GM12878 (cell line): Measurements from ENCODE around the gene OR6K3. TPM values are rescaled to one million over a fixed set of nuclear protein-coding genes. Genes with fewer than 3 reads are reported as not detected.

Source experiments
- CUX1 ChIP-seq: IDR thresholded peaks from 2 replicates; pipeline ENCODE4 v1.6.1; 2012; ENCODE audit warnings: improper control_type of control experiment, low read depth, low read length; ENCODE audit not compliant: insufficient replicate concordance
- KAT2A ChIP-seq: conservative IDR thresholded peaks from 2 replicates; pipeline ENCODE4 v1.6.1; 2011; ENCODE audit warnings: low read depth, low read length; ENCODE audit not compliant: control insufficient read depth
- MLLT1 ChIP-seq: fragments of 450-650 bp; IDR thresholded peaks from 2 replicates; pipeline ENCODE4 v1.6.1; 2016; ENCODE audit warnings: mild to moderate bottlenecking
- USF2 ChIP-seq: IDR thresholded peaks from 2 replicates; pipeline ENCODE4 v1.6.1; 2011; ENCODE audit warnings: low read depth, low read length, improper control_type of control experiment, borderline replicate concordance
- ZNF24 ChIP-seq: fragments of 450-650 bp; IDR thresholded peaks from 2 replicates; pipeline ENCODE4 v1.6.1; 2017; ENCODE audit warnings: antibody characterized with exemption, mild to moderate bottlenecking
- ZNF384 ChIP-seq: IDR thresholded peaks from 2 replicates; pipeline ENCODE4 v1.6.1; 2012; ENCODE audit warnings: low read depth, mild to moderate bottlenecking, low read length, improper control_type of control experiment, borderline replicate concordance
- polyA plus RNA-seq, 11 experiments: library from polyadenylated mRNA; depleted of rRNA in 4 of 11; unstranded in 6 of 11; stranded (reverse) in 5 of 11; fragments of >200 nt; fragmentation: Nextera tagmentation in 4 of 11; fragmentation: Illumina TruSeq in 1 of 11; extraction: Ambion mirVana in 4 of 11; extraction: Trizol in 1 of 11; gene quantifications; 1 replicate in 1 of 11; 2 replicates in 10 of 11; pipeline versions ENCODE4 v1.2.1 to v1.2.3, GENCODE V29; 2011 to 2016; ENCODE audit warnings: inconsistent platforms in 2 of 11, missing spikeins in 2 of 11, low read depth in 1 of 11
- total RNA-seq, 4 experiments: library from RNA; depleted of rRNA in 3 of 4; stranded (reverse); fragments of >200 nt in 3 of 4; fragmentation: Illumina TruSeq in 1 of 4; extraction: Trizol in 1 of 4; gene quantifications; 2 replicates each; pipeline versions ENCODE4 v1.2.1 to v1.2.3, GENCODE V29; 2013 to 2021

The OR6K3 gene
- total and polyA plus RNA-seq, 10 of the 15 experiments (the other 5 are each of a cell fraction or from before 2014, with no cell fraction given), result not detected

- TF ChIP-seq CUX1 (no peak), USF2 (no peak), ZNF24 (no peak), ZNF384 (no peak), MLLT1 (no peak), KAT2A (no peak)
- TF ChIP-seq, all 136 proteins: peak for 0
Measured at GRCh38 chr1:158730453-158730852, 9.9 kb upstream of the OR6K3 start (continued).
